NCI-H2029 treated with DMSO at 0.1 percent for 48 hours (cell line): ENCODE measurements around the gene TXN.
"Not testable (repeated sequence)": the region's sequence is repeated elsewhere in the genome, so short reads cannot be mapped to it uniquely, and the experiment has no call there.

Experiments
- DNase-seq: peaks from one replicate; lab custom pipeline; 2025; lab: John Stamatoyannopoulos, UW

Gene TXN

DNA sequence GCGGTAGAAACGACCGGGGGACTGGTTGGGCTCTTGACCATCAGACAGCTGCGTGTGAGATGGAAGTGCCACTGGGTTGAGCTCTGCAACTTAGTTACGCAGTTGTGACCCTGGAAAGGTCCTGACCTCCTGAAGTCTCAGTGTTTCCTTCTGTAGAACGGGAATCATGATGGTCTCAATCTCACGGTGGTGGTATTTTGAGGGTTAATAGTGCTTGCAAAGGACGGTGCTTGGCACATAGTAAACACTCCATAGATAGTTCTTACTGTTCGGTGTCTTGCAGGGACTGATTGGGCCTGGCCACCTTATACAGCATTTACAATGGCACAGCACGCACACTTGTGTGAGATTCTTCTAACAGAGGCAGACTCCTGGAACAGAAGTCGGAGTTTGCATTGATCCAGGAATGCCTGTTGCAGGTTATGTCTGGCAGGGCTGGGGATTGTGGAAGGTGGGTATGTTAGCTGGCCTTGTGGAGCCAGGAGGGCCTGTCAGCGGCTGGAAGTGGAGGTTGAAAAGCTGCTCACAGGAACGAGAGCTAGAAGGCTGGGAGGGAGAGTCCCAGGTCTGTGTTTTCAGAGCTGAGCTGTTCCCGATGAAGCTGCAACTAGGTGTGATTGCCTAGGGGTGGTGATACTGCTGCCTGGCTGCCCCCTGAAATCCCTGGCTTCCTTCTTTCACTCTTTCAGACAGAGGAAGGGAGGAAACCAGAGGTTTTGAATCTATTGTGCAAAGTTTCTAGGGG is 962 bp upstream of the TXN start:
- no peak for DNase-seq

DNA sequence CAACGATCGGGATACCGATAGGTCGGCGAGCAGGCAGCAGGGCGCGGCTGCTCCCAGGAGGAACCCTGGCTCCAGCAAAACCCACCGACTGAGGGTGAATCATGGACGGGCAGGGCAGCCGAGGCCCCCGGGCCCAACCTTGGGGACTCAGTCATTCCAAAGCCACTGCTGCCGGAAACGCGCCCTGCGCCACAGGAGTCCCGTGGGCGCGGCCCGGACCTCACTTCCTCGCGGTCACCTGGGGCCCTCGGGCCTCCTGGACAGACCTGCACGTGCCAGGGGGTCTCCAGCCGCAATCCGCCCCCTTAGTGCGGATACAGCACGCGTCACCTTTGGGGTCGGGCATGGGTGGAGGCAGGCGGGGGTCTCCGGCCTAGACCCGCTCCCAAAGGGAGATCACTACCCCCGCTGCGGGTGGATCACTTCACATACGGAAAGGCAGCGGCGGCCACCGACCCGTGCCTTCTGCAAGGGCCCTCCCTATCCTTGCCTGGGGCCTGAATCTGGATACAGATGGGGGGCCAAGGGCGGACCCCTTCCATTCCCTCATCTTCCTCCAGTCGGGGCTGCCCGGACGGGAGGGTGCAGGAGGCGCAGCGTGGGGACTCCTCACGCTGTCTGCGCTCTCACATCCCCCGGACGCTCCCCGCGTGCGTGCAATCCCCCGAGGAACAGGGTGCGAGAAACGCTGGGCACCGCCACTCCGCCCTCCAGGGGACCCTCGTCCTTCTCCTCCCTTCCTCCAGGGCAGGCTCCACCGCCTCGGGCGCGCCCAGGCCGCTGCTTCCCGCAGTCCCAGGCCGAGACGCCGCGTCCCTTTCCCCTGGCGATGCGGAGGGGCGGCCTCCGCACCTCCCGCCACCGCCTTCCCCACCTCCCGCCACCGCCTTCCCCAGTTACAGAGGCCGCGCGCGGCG is 586 bp downstream of the TXN start:
- no peak for DNase-seq

DNA sequence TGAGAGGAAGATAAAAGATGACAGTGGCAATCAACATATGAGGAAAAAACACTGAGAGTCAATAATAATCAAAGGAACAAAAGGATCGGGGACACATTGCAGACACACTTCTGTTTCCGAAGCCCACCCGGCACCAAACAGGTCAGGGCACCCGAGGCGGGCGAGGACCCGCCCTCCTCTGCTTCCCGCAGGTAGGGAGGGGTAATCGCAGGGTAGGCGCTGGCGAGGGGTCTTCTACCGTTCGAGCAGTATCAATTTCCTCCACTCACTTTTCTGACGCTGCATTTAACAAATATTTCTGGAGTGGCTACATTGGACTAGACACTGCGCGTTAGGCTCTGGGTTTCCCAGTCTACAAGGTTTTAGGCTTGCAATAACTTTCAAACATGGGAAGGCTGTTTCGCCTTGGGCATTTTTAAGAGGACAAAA is 1.3 kb downstream of the TXN start:
- no peak for DNase-seq

DNA sequence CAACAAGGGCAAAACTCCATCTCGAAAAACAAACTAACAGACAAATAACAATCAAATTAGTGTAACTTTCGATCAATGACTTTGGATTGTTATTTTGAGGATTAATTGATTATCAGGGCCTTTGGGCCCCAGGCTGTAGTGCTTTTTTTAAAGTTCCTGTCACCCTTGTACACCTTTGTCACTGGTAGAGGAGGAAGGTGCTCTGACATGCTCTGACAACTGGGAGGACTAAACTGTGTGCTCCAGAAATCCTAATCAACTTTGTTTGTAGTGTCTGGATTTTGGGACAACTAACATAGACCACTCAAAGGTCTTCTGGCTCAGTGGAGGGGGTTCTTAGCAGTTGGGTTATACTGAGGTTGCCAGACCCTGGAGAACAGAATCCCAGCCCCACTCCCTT is 1.8 kb downstream of the TXN start:
- no peak for DNase-seq

DNA sequence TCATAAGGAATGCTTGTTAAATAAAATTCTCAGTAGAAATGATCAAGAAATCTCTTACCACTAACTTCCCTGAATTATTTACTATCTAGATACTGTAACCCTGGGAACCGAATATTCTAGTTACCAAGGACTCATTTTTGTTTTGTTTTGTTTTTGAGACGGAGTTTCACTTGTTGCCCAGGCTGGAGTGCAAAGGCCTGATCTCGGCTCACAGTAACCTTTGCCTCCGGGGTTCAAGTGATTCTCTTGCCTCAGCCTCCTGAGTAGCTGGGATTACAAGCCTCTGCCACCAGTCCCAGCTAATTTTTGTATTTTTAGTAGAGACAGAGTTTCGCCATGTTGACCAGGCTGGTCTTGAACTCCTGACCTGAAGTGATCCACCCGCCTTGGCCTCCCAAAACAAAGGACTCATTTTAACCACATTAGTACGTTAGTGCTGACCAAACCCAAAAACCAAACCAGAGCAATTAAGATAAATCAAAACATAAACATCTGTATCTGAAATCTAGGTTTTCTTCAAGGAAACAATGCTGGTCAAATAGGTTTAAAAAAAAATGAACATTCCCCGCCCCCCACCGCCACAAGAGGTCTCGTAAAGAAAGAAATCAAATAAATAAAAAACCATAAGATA is 3.7 kb downstream of the TXN start:
- no peak for DNase-seq

DNA sequence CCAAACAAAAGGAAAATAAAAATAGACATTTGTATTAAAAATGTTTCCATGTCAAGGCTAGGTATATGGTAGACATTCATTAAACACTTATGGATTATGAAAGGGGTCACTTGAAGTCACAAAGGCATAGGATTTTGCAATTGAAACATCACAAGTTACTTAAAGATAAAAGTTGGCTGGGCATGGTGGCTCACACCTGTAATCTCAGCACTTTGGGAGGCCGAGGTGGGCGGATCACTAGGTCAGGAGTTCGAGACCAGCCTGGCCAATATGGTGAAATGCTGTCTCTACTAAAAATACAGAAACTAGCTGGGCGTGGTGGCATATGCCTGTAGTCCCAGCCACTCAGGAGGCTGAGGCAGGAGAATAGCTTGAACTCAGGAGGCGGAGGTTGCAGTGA is 4.5 kb downstream of the TXN start:
- not testable (repeated sequence) for DNase-seq

DNA sequence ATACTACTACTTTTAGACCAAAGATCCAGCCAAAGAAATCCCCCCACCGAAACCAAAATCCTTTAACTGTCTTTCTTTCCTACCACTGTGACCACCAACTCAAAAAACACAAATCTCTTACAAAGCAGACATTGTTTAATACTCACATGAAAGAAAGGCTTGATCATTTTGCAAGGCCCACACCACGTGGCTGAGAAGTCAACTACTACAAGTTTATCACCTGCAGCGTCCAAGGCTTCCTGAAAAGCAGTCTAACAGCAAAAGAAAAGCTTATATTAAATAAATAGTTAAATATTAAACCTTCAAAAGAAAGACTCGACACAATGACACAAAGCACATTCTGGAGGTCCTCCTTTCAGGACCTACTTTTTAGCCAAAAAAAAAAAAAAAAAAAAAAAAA is 5.1 kb downstream of the TXN start:
- DNase-seq = no peak

DNA sequence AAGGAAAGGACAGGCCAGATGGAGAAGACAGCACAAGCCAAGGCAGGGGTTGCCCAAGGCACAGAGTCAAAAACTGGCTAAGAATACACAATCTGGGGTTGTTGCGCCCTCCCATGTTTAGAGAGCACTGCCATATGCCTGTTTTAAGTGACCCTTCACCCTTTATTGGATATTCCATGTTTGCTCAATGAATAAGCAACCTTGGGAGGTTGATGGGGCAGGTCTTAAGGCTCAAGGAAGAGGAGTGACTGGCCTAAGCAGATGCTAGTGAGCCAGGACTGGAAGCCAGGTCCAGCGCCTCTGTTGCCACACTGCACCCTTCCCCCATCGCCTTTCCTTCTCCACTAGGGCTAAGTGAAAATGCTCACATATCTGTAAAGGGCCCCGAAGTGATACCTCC is 6.7 kb downstream of the TXN start:
- no peak for DNase-seq

DNA sequence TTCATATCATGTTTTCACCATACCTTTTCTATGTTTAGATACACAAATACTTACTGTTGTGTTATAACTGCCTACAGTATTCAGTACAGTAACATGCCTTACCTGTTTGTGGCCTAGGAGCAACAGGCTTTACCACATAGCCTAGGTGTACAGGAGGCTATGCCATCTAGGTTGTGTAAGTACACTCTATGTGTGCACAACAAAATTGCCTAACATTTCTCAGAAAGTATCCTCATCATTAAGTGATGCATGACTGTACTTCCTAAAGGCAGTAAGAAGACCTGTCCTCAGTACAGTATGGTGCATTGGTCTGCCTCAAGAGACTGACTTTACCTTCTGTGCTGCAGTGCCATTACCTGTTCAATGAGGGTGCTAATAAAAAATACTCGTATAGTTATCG is 7.9 kb downstream of the TXN start:
- no peak for DNase-seq

DNA sequence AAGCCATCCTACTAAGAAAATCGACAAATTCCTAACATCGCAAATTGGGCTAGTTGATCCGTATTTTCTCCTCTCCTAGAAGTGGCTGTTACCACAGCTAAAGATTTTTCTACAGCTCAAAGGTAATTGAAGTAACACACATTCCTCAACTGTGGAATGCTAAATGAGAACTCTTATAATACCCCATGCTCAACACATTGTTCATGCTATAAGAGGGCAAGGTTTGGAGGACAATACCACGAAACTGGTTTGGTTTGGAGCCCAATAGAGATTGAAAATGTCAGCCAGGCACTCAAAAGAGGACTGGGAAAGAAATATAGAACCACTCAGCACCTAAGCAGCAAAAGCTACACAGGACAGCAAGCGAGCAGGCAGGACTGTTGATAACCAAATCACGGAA is 10.1 kb downstream of the TXN start:
- DNase-seq = no peak

DNA sequence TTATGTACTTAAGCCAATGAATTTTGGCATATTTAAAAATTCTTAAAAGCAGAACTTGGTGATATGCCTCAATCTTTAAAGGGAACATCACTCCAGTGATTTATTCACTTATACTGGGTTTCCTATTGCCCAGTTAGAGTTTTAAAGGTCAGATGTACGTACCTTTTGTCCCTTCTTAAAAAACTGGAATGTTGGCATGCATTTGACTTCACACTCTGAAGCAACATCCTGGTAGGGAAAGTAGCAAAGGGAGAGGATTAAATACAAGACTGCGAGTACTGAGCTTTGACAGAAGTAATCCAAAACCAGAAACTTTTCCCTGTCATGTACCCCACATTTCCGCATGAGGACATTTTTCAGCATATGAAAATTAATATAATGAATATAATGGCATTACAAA is 11.7 kb downstream of the TXN start:
- DNase-seq = no peak

DNA sequence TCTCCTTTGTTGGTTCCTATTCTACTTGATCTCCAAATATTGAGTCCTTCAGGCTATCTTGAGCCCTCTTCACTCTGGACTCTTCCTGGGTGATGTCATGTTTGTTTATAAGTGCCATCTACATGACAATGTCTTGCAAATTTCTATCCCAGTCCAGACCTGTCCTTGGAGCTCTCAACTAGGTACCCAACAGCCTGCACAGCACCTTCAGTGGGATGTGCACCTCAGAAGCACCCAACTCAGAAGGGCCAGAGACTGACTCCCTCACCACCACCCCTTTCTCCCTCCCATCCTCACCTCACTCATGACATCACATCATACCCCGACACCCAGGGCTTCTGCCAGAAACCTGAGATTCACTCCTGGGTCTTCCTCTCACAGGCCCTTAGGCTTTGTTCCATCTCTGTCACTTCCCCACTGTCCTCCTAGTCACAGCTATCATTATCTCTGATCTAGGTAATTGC is 14.4 kb downstream of the TXN start:
- DNase-seq = no peak

DNA sequence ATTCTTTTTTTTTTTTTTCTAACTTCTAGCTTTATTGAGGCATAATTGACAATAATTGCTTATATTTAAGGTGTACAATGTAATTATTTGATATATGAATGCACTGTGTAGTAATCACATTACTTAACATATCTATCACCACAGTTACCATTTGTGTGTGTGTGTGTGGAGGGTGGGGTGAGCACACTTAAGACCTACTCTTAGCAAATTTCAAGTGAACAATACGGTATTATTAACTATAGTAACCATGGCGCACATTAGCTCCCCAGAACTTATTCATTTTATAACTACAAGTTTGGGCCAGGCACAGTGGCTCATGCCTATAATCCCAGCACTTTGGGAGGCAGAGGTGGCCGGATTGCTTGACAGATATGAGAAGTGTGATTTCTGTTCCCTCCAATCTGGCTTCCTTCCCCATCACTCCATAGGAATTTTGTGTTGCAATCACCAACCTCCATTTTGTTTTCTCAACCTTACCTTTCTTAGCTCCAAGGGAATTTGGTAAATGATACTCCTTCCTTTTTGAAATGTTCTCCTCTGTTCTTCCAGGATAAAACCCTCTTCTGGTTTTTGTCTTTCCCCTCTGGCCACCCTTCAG is 14.9 kb downstream of the TXN start:
- DNase-seq = no peak

DNA sequence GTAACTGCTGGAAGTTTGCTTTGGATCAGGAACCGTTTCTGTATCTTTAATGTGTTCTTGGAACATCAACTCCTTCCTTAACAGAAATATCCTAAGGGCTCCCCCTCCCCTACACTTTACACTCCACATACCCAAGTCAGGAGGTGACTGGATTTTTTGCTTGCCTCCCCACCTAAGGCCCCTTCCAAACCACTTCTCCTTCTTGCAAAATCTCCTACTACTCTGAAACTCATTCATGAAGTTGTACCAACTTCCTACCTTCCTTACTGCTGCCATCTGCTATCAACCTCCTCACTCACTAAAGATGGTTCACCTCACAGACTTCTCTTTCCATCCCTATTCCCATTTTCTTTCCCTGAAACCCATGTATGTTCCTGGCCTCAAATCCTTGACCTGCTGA is 16.1 kb downstream of the TXN start:
- no peak for DNase-seq

DNA sequence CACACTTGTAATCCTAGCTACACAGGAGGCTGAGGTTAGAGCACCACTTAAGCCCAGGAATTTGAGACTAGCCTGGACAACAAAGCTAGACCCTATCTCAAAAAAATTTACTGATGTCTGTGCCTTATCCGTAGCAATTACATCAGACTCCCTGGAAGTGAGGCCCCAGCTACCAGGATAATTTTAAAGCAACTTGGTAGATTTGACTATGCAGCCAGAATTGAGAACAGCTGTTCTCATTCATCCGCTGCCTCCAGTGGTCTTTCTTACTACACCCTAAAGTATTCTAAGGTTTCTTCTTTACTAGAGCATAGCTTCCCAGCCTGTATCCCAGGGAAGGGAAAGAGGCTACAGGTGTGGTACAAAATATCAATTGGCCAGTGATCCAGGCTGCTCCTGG is 28.0 kb downstream of the TXN start:
- no peak for DNase-seq

DNA sequence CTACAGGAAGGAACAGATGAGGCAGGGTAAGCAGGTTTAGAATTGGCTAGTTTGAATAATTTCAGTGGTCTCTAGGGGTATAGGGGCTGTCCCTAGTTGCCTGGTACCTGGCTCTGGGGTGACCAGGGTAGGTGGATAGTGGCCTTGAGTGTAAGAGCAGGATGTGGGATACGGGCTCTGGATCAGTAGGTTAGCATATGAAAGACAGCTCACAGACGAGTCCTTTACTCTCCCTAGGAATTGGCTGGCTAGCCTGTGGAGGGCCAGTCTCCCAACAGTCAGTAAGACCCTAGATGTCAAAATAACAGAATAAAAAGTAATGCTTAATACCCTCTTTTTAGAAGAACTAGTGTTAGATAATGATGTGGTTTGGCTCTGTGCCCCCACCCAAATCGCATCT is 31.7 kb downstream of the TXN start:
- no peak for DNase-seq

DNA sequence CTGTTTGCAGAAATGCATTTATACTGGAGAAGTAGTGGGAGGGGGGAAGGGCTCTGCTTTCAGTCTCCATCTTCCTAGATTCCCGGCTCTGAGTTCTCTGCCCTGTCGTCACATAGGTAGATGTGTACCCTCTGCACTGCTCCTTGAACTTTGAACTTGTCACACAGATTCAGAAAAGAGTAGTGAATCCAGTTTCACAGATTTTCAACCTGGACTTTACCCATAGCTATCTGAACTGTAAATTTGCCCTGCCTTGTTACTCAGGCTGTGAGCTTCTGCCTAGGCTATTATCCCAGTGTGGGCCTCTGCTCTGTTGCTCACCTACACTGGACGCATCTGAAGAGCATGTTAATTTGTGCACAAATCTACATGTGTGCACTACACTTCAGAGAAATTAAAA is 35.5 kb downstream of the TXN start:
- no peak for DNase-seq

DNA sequence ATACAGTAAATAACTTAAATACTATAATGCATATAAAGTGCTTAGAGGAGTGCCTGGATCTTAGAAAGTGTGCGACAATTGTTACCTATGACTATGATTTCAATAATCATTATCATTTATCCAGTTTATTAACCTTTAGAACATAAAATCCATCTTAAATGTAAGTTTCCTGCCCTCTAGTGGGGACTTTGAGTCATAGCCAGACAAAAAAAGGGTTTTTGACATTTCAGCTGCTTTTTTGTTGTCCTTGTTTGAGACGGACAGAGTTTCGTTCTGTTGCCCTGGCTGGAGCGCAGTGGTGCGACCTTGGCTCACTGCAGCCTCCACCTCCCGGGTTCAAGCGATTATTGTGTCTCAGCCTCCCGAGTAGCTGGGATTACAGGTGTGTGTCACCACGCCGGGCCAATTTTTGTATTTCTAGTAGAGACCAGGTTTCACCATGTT is 38.6 kb downstream of the TXN start:
- peak; percentile 86 for DNase-seq

DNA sequence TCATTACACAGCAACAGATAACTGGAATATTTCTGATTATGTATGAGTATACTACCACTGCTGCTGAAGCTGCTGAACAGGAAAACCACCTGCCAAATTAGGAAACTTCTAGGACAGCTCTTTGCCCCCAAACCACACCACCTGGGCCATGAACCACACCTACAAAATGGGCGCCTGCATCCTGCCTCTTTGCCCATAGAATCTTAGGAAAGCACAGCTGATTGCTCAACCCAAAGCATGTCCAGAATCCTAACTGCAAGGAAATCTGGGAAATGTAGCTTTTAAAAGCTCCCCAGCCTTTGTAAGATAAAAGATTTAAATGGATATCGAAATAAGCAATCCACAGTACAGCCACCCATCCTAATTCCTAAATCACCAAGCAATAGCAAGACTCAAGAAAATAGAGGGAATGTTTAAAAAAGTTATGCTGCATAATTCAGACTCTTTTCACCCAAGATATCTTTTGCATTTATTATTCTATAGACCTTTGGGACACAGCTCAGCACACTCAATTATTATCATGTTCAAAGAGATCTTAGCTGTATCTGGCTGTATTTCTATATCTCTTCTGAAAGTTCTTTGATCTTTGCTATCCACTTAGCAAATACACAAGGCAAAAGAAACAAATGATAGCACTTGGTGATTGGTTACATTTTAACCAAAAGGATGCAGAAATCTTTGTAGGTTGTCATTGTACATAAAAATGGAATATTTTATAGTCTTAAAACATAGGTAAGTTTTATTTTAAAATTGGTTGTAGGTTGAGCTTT is 41.5 kb downstream of the TXN start:
- no peak for DNase-seq

DNA sequence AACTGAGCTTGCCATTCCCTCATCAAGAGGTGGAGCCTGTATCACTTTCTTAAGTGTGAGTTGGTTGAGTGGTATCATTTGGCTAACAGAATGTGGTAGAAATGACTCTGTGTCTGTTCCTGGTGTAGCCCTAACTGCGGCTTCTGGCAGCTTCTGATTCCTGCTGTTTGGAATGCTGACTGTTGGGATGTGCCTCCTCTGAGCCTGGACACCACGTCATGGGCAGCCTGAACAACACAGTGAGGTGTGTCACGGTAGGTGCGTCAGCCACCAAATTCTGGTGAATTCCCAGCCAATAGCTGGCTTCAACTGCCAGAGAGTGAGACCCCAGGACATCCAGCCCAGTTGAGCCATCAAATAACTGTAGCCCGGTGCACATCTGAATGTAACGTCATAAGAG is 42.2 kb downstream of the TXN start:
- no peak for DNase-seq

DNA sequence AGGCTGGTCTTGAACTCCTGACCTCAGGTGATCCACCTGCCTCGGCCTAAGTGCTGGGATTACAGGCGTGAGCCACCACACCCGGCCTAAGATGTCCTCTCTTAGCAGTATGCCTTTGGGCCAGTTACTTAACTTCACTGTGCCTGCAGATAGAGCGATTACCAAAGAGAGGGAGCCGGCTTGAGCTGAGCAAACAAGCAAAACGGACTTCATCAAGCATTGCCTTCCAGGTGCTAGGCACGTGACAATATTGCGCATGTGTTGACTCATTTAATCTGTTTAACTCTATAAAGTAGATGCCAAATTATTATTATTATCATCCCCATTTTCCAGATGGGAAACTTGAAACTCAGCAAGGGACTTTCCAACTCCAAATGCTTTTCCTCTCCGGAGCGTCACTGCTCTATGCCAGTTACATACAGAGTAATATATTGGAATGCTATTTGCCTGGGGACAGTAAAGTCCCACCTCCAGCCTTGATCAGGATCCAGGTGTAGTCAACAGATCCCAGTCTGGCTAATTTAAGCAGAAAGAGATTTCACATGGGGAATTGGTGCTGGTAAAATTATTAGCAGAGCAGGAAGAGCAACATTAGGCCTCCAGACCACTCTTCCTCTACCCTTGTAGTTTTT is 42.8 kb downstream of the TXN start:
- no peak for DNase-seq
